Naive B cell (primary cell): ENCODE results near the gene ORC5. TPM values are rescaled to one million over a fixed set of nuclear protein-coding genes. Genes with fewer than 3 reads are reported as not detected.
A peak's percentile ranks its signal among the peaks of the same experiment; 100 is the strongest.

Experiments
- ATAC-seq, 2 donors: fragments of 150-1000 bp; cut with Tn5 transposase; 2 replicates each; pipeline ENCODE4 v1.10.0; 2021; ENCODE audit warnings: low read depth in 2 of 2, mild to moderate bottlenecking in 2 of 2, moderate library complexity in 2 of 2
- DNase-seq: peaks from one replicate; pipeline ENCODE4 v3.0.0; 2022
- H3K27ac Mint-ChIP-seq, 6 donors: one replicate each; pipeline ENCODE4 v1.8.0; 2020 to 2022; ENCODE audit warnings: mild to moderate bottlenecking in 6 of 6, mixed read lengths in 6 of 6, moderate library complexity in 5 of 6, inconsistent platforms in 2 of 6
- H3K27me3 Mint-ChIP-seq, 3 donors: one replicate each; pipeline ENCODE4 v1.8.0; 2021 to 2022; ENCODE audit warnings: mixed read lengths in 3 of 3, mild to moderate bottlenecking in 1 of 3
- H3K36me3 Mint-ChIP-seq, 2 donors: one replicate each; pipeline ENCODE4 v1.8.0; 2020 to 2022; ENCODE audit warnings: mixed read lengths in 2 of 2, inconsistent platforms in 1 of 2, mild to moderate bottlenecking in 1 of 2
- H3K4me1 Mint-ChIP-seq, 3 donors: one replicate each; pipeline ENCODE4 v1.8.0; 2020 to 2022; ENCODE audit warnings: mixed read lengths in 3 of 3, inconsistent platforms in 1 of 3, mild to moderate bottlenecking in 1 of 3, moderate library complexity in 1 of 3
- H3K4me3 Mint-ChIP-seq, 8 donors: one replicate each; pipeline ENCODE4 v1.8.0; 2020 to 2022; ENCODE audit warnings: mild to moderate bottlenecking in 8 of 8, mixed read lengths in 8 of 8, moderate library complexity in 8 of 8, inconsistent platforms in 2 of 8
- H3K9me3 Mint-ChIP-seq, 7 donors: one replicate each; pipeline ENCODE4 v1.8.0; 2020 to 2022; ENCODE audit warnings: mixed read lengths in 7 of 7, mild to moderate bottlenecking in 5 of 7, inconsistent platforms in 2 of 7, moderate library complexity in 1 of 7
- polyA plus RNA-seq, 6 donors: library from polyadenylated mRNA; unstranded; fragments of 300-500 nt; fragmentation: Illumina TruSeq; gene quantifications; one replicate each; pipeline ENCODE4 v1.2.3, GENCODE V29; 2021; ENCODE audit warnings: low read depth in 6 of 6

Gene ORC5
- polyA plus RNA-seq, 6 donors from 2014 or later: 13.6 to 29.7 (median 20.0) TPM

DNA sequence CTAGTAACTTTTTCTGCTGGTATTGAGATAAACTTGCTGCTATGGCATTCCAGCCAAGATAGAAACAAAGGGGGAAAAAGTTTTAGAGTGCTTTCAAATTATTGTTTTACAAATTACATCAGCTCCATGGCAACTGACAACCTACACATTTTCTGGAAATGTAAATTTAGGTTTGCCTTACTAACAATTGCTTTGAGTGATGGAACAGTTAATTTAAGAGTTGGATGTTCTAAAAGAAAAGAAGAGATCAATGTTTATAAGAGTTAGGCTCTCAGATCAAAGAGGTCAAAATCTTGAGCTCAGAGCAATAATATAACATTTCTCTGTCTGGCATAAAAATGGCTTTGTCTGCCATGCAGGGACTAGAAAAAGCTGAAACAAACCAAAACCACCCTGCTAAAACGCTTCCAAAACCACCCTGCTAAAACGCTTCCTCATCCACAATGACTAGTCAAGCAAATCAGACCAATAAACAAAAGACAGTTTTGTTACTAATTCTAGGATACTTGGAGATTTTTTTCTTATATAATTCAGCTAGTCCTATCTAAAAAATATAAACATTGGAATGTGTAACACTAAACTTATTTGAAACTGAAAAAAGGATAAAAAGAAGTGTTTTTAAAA is 32.3 kb downstream of the ORC5 start:
- Mint-ChIP-seq H3K4me3 (no peak overlapping the region), H3K9me3 (peaks cover 0 to 21% (median 2%) of the 10 kb centered on the region in 7 donors), H3K27me3 (no peaks in the 10 kb centered on the region), H3K27ac (no peak overlapping the region), H3K36me3 (peaks cover 18 to 28% of the 10 kb centered on the region in 2 donors), H3K4me1 (no peaks in the 10 kb centered on the region)
- DNase-seq: no peak
- no peak for ATAC-seq

DNA sequence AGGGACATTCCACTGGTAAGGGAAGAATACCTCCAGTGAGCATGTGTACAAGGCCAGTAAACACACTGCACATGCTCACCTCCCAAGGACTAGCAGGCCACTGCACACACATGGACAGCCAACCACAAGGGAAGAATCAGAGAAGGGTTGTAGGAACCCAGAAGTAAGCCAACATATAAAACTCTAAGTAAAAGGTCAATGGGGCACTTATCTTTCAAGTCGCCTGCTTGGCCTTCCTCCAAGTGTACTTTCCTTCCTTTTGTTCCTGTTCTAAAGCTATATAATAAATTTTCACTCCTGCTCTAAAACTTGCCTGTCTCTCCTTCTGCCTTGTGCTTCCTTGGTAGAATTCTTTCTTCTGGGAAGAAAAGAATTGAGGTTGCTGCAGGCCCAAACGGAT is 33.0 kb downstream of the ORC5 start:
- H3K27ac Mint-ChIP-seq: peak overlapping the region in 1 of 6 donors; percentile 27
- peaks cover 0 to 19% (median 2%) of the 10 kb centered on the region in 7 donors for H3K9me3 Mint-ChIP-seq
- no peak overlapping the region for H3K4me3 Mint-ChIP-seq
- no peaks in the 10 kb centered on the region for H3K27me3 Mint-ChIP-seq
- peaks cover 0 to 4% (median 0%) of the 10 kb centered on the region in 3 donors for H3K4me1 Mint-ChIP-seq
- peaks cover 14 to 31% of the 10 kb centered on the region in 2 donors for H3K36me3 Mint-ChIP-seq
- DNase-seq (no peak), ATAC-seq (no peak)

GRCh38 chr7:104162081-104162480 is 45.7 kb downstream of the ORC5 start:
- DNase-seq: no peak
- Mint-ChIP-seq H3K4me1 (no peaks in the 10 kb centered on the region), H3K4me3 (no peak overlapping the region), H3K27me3 (no peaks in the 10 kb centered on the region), H3K27ac (no peak overlapping the region), H3K36me3 (peaks cover 0 to 15% of the 10 kb centered on the region in 2 donors), H3K9me3 (no peaks in the 10 kb centered on the region)
- ATAC-seq: no peak

- DNase-seq (no peak), ATAC-seq (no peak)
- Mint-ChIP-seq H3K36me3 (peaks cover 0 to 15% of the 10 kb centered on the region in 2 donors), H3K4me1 (no peaks in the 10 kb centered on the region), H3K9me3 (no peaks in the 10 kb centered on the region), H3K27me3 (no peaks in the 10 kb centered on the region), H3K27ac (peak overlapping the region in 3 of 6 donors; percentile 57 to 71 (median 65)), H3K4me3 (no peak overlapping the region)
These were observed 46.6 kb downstream of the ORC5 start for GRCh38 chr7:104161244-104161643.

DNA sequence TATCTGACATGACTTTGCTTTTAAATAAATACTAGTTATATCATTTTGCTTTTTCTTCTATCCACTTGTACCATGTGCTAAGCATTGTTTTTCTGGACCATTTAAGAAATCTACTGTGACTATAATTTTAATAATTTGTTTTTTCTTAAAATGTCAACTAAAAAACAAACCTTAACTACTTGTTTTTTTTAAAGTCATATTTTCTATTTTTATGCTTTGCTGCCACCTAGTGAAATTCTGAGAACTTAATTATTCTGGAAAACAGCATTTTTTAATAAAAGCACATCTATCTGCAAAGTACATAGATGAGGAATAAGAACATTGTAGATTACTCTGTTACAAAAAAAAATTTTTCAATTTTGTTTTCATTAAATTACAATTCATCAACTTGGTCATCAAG is 47.4 kb downstream of the ORC5 start:
- no peak overlapping the region for H3K4me3 Mint-ChIP-seq
- no peaks in the 10 kb centered on the region for H3K27me3 Mint-ChIP-seq

GRCh38 chr7:104156842-104157277 is 51.0 kb downstream of the ORC5 start:
- ATAC-seq: no peak

More for the DNA sequence above, 47.4 kb downstream of the ORC5 start:
- Mint-ChIP-seq H3K27ac (no peak overlapping the region), H3K36me3 (peaks cover 0 to 15% of the 10 kb centered on the region in 2 donors), H3K4me1 (no peaks in the 10 kb centered on the region), H3K9me3 (no peaks in the 10 kb centered on the region)
- ATAC-seq (no peak), DNase-seq (no peak)

GRCh38 chr7:104153287-104153686 is 54.5 kb downstream of the ORC5 start:
- Mint-ChIP-seq H3K4me1 (no peaks in the 10 kb centered on the region), H3K27ac (no peak overlapping the region), H3K36me3 (peaks cover 0 to 14% of the 10 kb centered on the region in 2 donors)

More at GRCh38 chr7:104156842-104157277, 51.0 kb downstream of the ORC5 start:
- Mint-ChIP-seq H3K9me3 (no peaks in the 10 kb centered on the region), H3K27me3 (no peaks in the 10 kb centered on the region), H3K4me1 (no peaks in the 10 kb centered on the region), H3K27ac (no peak overlapping the region), H3K4me3 (no peak overlapping the region), H3K36me3 (peaks cover 0 to 10% of the 10 kb centered on the region in 2 donors)
- no peak for DNase-seq

DNA sequence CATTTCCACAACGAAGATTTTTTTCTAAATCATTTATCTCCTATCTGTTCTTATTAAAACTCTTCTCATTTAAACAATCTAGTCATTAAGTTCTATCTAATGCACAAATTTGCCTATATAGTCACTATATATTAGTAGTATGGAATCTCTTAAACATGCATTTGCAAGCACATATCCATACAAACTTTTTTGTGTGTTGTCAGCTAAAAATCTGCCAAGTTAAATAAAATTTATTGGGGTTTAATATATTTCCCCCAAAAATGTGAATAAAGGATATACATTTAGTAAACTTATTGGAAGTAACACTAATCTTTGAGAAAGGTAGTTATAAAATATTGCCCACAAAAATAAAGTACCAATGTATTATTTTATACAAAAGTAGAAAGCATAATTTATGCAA is 55.3 kb downstream of the ORC5 start:
- peaks cover 0 to 14% of the 10 kb centered on the region in 2 donors for H3K36me3 Mint-ChIP-seq
- no peak overlapping the region for H3K27ac Mint-ChIP-seq
- ATAC-seq (no peak), DNase-seq (no peak)
- no peaks in the 10 kb centered on the region for H3K27me3 Mint-ChIP-seq
- H3K4me3 Mint-ChIP-seq: no peak overlapping the region
- no peaks in the 10 kb centered on the region for H3K4me1 Mint-ChIP-seq
- H3K9me3 Mint-ChIP-seq: no peaks in the 10 kb centered on the region

More at GRCh38 chr7:104153287-104153686, 54.5 kb downstream of the ORC5 start:
- Mint-ChIP-seq H3K9me3 (no peaks in the 10 kb centered on the region), H3K4me3 (no peak overlapping the region), H3K27me3 (no peaks in the 10 kb centered on the region)
- DNase-seq (no peak), ATAC-seq (no peak)

DNA sequence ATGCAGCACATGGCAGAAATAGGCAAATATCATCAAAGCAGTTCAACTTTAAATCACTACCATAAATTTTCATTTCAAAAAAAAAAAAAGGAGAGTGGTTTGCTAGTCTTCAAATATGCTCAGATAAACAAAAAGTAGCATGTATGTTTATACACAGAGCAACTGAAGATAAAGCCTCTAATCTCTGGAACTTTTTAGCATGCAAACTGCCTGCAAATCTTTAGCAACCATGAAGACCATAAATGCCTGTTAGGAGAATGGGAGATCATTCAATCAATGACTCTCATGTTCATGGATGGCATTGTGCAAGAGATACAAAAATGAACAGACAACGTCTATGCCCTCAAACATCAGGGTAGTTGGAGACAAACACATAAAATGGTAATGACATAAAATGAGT is 57.3 kb downstream of the ORC5 start:
- H3K4me3 Mint-ChIP-seq: no peak overlapping the region
- H3K27me3 Mint-ChIP-seq: no peaks in the 10 kb centered on the region
- H3K9me3 Mint-ChIP-seq: no peaks in the 10 kb centered on the region
- ATAC-seq (no peak), DNase-seq (no peak)
- peaks cover 0 to 25% of the 10 kb centered on the region in 2 donors for H3K36me3 Mint-ChIP-seq
- no peak overlapping the region for H3K27ac Mint-ChIP-seq
- H3K4me1 Mint-ChIP-seq: no peaks in the 10 kb centered on the region

DNA sequence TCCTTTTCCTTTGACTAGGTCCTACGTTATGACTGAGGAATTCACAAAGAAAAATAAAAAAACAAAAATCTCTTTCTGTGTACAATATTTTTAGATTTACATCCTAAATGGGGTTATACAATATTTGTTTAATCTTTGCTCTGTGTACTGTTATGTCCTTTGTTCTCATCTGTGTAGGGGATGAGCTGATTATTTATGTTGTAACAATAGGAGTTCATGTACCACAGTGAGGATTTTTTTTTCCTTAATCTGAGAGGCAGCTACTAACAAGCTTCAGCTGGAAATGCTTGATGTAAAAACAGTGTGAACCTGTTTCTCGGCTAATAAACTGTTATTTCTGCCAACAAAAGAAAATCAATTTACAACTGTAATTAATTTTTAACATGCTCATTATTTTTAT is 58.0 kb downstream of the ORC5 start:
- ATAC-seq (no peak), DNase-seq (no peak)
- no peaks in the 10 kb centered on the region for H3K4me1 Mint-ChIP-seq
- H3K27ac Mint-ChIP-seq: no peak overlapping the region
- H3K9me3 Mint-ChIP-seq: no peaks in the 10 kb centered on the region
- no peak overlapping the region for H3K4me3 Mint-ChIP-seq
- H3K36me3 Mint-ChIP-seq: peaks cover 0 to 27% of the 10 kb centered on the region in 2 donors
- no peaks in the 10 kb centered on the region for H3K27me3 Mint-ChIP-seq

- peaks cover 0 to 22% of the 10 kb centered on the region in 2 donors for H3K36me3 Mint-ChIP-seq
These were observed 65.7 kb downstream of the ORC5 start for GRCh38 chr7:104142147-104142546.

GRCh38 chr7:104137971-104138370 is 69.8 kb downstream of the ORC5 start:
- Mint-ChIP-seq H3K4me3 (no peak overlapping the region), H3K4me1 (no peaks in the 10 kb centered on the region), H3K36me3 (peaks cover 10 to 20% of the 10 kb centered on the region in 2 donors), H3K27ac (peak overlapping the region in 1 of 6 donors; percentile 58), H3K27me3 (no peaks in the 10 kb centered on the region), H3K9me3 (no peaks in the 10 kb centered on the region)
- ATAC-seq (no peak), DNase-seq (no peak)

More at GRCh38 chr7:104142147-104142546, 65.7 kb downstream of the ORC5 start:
- H3K4me1 Mint-ChIP-seq: peaks cover 0 to 2% (median 0%) of the 10 kb centered on the region in 3 donors
- DNase-seq (no peak), ATAC-seq (no peak)
- H3K9me3 Mint-ChIP-seq: no peaks in the 10 kb centered on the region
- H3K4me3 Mint-ChIP-seq: no peak overlapping the region
- no peak overlapping the region for H3K27ac Mint-ChIP-seq
- H3K27me3 Mint-ChIP-seq: no peaks in the 10 kb centered on the region

GRCh38 chr7:104137511-104137910 is 70.3 kb downstream of the ORC5 start:
- Mint-ChIP-seq H3K9me3 (no peaks in the 10 kb centered on the region), H3K36me3 (peaks cover 10 to 18% of the 10 kb centered on the region in 2 donors), H3K27me3 (no peaks in the 10 kb centered on the region), H3K4me3 (no peak overlapping the region), H3K27ac (no peak overlapping the region), H3K4me1 (no peaks in the 10 kb centered on the region)
- no peak for DNase-seq
- no peak for ATAC-seq

DNA sequence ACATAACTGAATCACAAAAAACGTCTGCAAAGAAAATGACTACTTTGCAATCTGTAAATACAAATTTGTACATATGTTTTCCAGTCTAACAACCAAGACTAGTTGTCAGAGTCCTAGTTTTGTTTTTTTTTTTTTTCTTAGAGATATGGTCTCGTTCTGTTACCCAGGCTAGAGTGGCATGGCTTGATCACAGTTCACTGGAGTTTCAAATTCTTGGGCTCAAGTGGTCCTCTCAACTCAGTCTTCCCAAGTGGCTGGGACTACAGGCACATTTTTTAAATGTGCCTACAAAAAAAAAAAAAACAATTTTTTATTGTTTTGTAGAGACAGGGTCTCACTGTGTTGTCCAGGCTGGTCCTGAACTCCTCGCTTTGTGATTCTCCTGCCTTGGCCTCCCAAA is 70.8 kb downstream of the ORC5 start:
- no peaks in the 10 kb centered on the region for H3K4me1 Mint-ChIP-seq
- DNase-seq: no peak
- no peaks in the 10 kb centered on the region for H3K9me3 Mint-ChIP-seq
- ATAC-seq: no peak
- H3K36me3 Mint-ChIP-seq: peaks cover 10 to 13% of the 10 kb centered on the region in 2 donors
- H3K27me3 Mint-ChIP-seq: no peaks in the 10 kb centered on the region
- H3K27ac Mint-ChIP-seq: no peak overlapping the region
- no peak overlapping the region for H3K4me3 Mint-ChIP-seq
